GM04504 (cell line): ENCODE measurements around the gene F11.
"Not testable (repeated sequence)": the region's sequence is repeated elsewhere in the genome, so short reads cannot be mapped to it uniquely, and the experiment has no call there.

Source experiments
- DNase-seq: peaks from one replicate; pipeline ENCODE4 v3.0.0-alpha.2; 2012; ENCODE audit warnings: low read depth

The F11 gene

GRCh38 chr4:186265683-186266652 is at the start of gene F11:
F11 (plus strand) TSS chr4:186266189; CDS start chr4:186267137, 948 bp downstream.
- DNase-seq: no peak

- no peak for DNase-seq
Observed at GRCh38 chr4:186216465-186217024, 49.4 kb upstream of the F11 start.

GRCh38 chr4:186217733-186218293 is 48.2 kb upstream of the F11 start:
- DNase-seq: no peak

GRCh38 chr4:186221624-186222023 is 44.4 kb upstream of the F11 start:
- no peak for DNase-seq

GRCh38 chr4:186225848-186226247 is 40.1 kb upstream of the F11 start:
- DNase-seq: no peak

- no peak for DNase-seq
Observed at GRCh38 chr4:186226521-186227189, 39.3 kb upstream of the F11 start.

- DNase-seq: no peak
Observed at GRCh38 chr4:186227221-186227620, 38.8 kb upstream of the F11 start, which contains the start of gene KLKB1. KLKB1 (plus strand) TSS chr4:186227507; CDS start chr4:186228196, 689 bp downstream.

- DNase-seq: no peak
Observed at GRCh38 chr4:186227744-186228513, 38.1 kb upstream of the F11 start.

- DNase-seq: no peak
Observed at GRCh38 chr4:186228514-186228894, 37.5 kb upstream of the F11 start.

- DNase-seq: no peak
Observed at GRCh38 chr4:186234367-186234766, 31.6 kb upstream of the F11 start.

GRCh38 chr4:186236126-186236525 is 29.9 kb upstream of the F11 start:
- DNase-seq: no peak

- DNase-seq: no peak
Observed at GRCh38 chr4:186240452-186240847, 25.5 kb upstream of the F11 start.

- DNase-seq: no peak
Observed at GRCh38 chr4:186240848-186241491, 25.0 kb upstream of the F11 start.

GRCh38 chr4:186241616-186242015 is 24.4 kb upstream of the F11 start:
- DNase-seq: no peak

- DNase-seq: not testable (repeated sequence)
Observed at GRCh38 chr4:186242031-186242430, 24.0 kb upstream of the F11 start.

GRCh38 chr4:186243331-186243730 is 22.7 kb upstream of the F11 start:
- DNase-seq: no peak

- DNase-seq: no peak
Observed at GRCh38 chr4:186244835-186245234, 21.2 kb upstream of the F11 start.

GRCh38 chr4:186247062-186247752 is 18.8 kb upstream of the F11 start:
- DNase-seq: not testable (repeated sequence)

- DNase-seq: no peak
Observed at GRCh38 chr4:186248643-186249042, 17.3 kb upstream of the F11 start.
